VCaP (cell line): ENCODE measurements around the gene MACROD2.

Source experiments
- H3K27ac ChIP-seq: fragments of 450-650 bp; 2 replicates; pipeline ENCODE4 v1.5.1; 2017
- TF ChIP-seq, protein P1 (sequence below): fragments of 450-650 bp; conservative IDR thresholded peaks from 2 replicates; pipeline ENCODE4 v1.5.1; 2017; ENCODE audit warnings: mild to moderate bottlenecking, moderate library complexity

The MACROD2 gene

DNA sequence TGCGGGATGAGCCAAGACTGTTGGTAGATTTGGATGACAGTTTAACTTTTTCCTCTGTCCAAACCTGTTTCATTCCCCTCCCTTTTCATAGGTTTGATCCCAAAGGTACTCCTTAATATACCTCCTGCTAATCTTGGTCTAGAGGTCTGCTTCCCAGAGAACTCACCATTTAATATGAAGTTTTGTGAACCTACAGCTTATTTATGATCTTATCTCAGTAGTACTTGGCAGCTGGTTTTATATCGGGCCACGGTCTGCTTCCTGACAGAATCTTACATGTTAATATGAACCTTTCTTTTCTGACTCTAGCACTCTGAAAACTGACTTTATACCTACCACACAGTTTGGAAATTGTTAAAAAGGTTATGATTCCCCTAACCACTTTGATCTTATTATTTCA is 138.7 kb downstream of the MACROD2 start:
- H3K27ac ChIP-seq: peak overlapping the region; percentile 73
- TF ChIP-seq, protein P1, sequence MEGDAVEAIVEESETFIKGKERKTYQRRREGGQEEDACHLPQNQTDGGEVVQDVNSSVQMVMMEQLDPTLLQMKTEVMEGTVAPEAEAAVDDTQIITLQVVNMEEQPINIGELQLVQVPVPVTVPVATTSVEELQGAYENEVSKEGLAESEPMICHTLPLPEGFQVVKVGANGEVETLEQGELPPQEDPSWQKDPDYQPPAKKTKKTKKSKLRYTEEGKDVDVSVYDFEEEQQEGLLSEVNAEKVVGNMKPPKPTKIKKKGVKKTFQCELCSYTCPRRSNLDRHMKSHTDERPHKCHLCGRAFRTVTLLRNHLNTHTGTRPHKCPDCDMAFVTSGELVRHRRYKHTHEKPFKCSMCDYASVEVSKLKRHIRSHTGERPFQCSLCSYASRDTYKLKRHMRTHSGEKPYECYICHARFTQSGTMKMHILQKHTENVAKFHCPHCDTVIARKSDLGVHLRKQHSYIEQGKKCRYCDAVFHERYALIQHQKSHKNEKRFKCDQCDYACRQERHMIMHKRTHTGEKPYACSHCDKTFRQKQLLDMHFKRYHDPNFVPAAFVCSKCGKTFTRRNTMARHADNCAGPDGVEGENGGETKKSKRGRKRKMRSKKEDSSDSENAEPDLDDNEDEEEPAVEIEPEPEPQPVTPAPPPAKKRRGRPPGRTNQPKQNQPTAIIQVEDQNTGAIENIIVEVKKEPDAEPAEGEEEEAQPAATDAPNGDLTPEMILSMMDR: no peak

DNA sequence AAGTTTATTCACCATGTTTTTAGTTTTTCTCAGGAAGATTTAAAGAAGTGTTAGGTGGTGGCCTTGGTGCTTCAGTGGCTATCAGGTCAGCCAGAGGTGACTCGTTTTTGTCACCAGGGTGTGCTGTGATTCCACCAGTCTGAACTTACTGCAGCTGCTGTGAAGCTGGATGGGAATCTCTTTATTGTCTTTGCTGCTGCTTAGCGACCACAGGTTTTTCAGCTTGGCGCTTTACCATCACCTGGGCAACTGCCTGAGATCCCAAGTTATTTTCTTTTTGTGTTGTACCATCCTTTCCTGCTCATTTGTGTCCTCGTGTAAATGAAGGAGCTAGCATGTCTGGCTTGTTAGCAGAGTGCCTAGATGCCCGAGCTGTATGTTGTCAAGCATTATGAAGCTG is 146.9 kb downstream of the MACROD2 start:
- TF ChIP-seq, protein P1: peak; percentile 94
- H3K27ac ChIP-seq: no peak overlapping the region; the same call in 1 of the 2 replicates

DNA sequence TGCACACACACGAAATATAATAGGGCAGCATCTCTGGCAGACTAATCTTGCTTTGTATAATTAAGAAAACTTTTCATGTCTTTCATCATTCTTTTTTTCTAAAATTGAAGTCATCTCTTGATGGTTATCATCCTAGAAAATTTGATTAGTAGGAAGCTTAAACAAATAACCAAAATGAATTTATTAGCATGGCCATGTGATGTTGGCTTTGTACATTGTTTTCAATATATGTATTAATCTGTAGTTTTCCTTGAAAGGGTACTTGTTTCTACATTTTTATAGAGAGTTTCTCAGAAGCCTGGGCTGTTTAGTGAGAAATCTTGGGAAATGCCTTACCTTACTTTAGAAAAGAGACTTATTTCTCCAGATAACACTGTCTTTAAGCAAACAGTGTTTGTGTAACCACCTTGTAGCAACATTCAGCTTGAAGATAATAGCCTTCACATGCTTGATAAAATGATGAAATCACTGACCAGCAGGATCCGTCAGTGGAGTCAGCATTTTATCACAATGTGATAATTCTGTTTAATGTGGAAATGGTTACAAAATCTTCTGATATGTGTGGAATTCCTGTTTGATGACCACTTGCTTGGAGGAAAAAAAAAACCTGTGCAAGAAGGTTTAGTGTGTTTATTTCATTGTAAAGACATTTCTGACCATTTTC is 147.8 kb downstream of the MACROD2 start:
- H3K27ac ChIP-seq: peak overlapping the region; percentile 32
- TF ChIP-seq, protein P1: no peak

DNA sequence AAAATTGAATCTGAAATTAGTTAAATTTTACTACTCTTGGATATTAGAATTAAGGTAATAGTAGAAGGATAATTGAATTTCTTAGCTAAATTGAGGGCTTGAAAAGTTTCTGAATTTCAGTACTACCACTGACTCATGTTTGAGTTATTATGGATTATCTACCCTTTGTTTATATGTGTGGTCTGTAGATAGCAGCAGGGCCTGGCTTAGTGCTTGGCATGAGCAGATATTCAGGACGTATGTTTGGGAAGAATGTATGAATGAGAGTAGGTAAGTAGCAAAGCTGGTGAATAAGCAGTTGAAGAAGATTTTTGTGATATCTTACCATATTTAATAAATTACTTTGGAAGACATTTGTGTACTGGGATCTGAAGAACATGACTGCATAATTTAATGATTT is 152.7 kb downstream of the MACROD2 start:
- TF ChIP-seq, protein P1: no peak
- no peak overlapping the region for H3K27ac ChIP-seq

DNA sequence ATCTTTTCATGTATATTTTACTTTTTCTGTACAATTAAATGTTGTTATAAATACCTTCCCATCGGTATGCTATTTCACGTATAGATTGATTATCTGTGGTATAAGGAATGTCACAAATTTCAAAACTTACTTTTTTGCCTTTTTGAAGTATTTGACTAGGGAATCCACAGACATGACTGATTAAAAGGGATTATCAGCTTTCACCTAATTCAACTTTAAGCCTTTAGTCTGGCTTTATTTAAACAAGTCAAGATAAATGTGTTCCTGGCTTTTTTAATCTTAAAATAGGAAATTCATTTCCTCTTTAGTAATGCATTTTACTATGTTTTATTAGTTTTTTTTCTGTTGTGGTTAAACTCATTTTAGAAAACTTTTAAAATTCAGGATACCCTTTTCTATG is 160.0 kb downstream of the MACROD2 start:
- TF ChIP-seq, protein P1: no peak
- H3K27ac ChIP-seq: no peak overlapping the region

DNA sequence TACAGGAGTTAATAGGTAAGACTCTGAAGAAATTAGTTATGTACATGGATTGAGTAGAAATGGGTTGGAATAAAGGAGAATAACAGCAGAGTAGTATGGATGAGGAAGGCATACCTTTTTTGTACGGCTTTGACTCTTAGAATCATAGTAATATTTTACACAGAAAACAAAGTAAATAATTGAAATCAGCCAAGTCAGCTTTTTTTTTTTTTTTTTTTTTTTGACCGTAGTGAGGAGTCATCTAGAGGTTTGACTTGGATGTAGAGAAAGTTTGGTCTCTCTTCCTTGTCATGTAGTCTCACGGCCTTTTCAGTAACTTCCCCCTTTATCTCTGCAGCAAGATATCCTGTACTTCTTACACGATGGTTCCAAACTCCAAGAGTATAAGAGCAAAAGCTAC is 183.2 kb downstream of the MACROD2 start:
- H3K27ac ChIP-seq: no peak overlapping the region
- TF ChIP-seq, protein P1: no peak

DNA sequence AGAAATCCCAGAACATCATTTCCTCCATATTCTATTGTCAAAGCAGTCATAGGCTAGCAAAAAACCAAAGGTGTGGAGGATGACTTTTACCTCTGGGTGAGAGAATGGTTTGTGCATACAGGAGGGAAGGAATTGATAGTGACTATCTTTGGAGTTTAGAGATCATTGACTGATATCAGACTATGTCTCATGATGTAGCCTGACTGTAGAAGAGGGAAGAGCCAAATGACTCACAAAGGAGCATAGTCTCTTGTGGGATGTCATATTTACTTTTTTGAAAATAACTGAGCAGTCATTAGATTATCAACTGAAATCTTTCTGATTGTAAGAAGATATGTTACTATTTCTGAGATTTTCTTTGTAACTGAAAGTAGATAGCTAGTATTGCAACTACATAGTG is 183.6 kb downstream of the MACROD2 start:
- TF ChIP-seq, protein P1: no peak

More for the DNA sequence above, 183.6 kb downstream of the MACROD2 start:
- no peak overlapping the region for H3K27ac ChIP-seq
